HG03060 (cell line): Measurements from ENCODE around the gene ARL15.

Source experiments
- ATAC-seq: cut with Tn5 transposase; IDR thresholded peaks from one replicate; pipeline ENCODE4 v1.9.1; 2021; ENCODE audit warnings: low read depth, moderate number of reproducible peaks; ENCODE audit not compliant: unreplicated experiment

ARL15 gene

DNA sequence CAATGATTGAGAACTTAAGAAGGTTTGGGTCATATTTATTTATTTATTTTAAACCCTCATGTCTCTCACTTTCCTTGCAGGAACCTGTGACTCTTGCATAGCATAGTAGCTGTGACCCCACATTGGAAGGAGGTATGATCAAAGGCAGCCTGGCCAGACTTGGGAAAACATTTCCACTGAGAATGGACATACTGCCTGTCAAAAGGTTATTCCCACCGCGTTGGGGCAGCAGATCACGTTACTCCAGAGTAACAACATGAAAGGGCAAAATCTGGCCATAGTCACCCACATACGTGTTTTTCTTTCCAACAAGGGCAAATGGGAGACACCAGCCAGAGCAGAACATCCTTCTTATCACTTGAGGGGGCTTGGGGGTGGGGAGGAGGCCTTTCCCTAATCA, 95.7 kb downstream of the ARL15 start:
- ATAC-seq = no peak

DNA sequence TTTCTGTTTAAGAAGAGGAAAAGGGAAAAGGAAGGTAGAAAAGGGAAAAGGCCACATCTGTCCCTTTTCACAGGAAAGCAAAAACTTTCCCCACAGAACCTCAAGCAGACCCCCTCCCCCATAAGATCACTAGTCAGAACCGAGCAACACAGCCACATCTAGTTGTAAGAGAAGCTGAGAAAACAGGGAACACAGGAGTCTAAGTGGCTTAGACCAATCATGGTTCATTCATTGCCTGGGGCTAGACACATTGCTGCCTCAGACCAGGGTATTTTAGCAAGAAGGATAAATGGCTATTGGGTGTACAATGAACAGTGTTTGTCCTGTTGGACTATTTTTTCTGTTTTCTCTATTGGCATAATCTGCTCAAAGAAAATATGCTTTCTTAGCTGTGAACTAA, 98.0 kb downstream of the ARL15 start:
- no peak for ATAC-seq

DNA sequence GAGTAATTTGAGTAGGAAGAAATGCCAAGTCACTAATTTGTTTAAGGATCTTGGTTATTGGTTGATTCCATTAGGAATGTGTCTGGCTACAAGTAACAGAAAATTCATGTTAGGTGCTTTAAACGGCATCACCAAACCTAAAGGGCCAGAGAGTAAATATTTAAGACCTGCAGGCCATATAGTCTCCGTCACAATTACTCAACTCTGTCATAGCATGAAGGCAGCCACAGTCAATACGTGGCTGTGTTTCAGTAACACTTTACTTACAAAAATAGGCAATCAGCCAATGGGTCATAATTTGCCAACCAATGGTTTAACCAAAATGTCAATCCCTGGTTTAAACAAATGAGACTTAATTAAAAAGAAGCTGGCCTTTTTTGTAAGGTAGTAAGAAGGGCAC, 98.5 kb downstream of the ARL15 start:
- no peak for ATAC-seq

DNA sequence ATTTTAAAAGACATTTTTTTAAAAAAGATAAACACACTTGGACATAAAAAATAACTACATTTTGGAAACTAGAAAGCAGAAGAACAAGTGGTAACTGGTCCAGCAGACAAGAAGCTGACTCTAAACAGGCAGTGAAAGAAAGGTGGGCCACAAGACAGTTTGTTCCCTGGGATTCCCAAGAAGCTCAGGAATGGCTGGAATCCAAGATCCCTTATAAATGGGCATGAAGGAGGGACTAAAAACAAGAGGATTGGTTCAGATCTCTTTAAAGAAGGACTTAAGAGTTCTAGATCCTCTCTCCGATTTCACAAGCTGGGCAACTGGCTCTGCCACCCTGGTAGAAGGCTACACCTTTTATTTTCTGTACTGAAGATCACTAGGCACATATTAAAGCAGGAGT, 102.8 kb downstream of the ARL15 start:
- ATAC-seq = no peak

DNA sequence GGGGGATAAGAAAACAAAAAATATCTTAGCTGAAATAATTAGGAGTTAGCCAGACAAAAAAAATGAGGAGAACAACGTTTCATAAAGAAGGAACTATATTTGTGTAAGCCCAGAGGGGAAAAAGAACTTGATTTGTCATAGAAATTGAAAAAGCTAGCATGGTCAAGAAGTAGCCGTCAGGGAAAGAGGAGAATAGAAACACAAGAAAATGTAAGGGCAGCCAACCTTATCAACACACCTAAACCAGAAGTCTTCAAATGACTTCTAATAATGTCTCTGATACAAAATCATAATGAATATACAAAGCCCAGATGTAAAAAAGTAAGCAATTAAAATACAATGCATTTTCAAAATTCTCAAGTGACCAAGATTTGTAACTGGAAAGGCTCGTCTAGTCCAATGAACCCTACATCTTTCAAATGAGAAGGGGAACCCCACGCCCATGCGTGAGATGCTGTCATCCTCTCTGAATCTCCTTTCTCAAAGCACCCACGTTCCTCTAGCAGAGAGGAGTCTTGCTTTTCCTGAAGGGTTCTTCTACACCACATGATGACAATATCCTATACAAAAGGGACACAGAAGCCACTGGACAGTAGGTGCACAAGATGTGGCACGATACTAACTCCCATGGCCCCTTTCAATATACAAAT, 103.7 kb downstream of the ARL15 start:
- no peak for ATAC-seq

DNA sequence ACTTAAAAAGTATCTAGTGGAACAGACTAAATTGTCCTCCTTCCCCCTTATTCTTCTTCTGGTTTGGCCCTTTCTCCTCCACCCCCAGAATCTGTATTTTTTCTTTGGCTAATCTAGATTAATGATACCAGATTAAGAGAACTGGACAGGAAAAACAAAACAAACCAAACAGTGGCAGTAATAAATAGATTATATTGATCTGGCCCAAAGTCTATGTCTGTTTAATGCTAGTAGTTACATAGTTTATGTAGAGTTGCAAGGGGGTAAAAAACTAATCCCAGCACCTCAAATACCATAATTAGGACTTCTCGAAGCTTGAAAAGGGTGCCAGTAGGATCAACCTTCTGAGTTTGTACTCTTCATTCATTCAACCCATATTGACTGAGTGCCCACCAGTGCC, 104.5 kb downstream of the ARL15 start:
- ATAC-seq = no peak

DNA sequence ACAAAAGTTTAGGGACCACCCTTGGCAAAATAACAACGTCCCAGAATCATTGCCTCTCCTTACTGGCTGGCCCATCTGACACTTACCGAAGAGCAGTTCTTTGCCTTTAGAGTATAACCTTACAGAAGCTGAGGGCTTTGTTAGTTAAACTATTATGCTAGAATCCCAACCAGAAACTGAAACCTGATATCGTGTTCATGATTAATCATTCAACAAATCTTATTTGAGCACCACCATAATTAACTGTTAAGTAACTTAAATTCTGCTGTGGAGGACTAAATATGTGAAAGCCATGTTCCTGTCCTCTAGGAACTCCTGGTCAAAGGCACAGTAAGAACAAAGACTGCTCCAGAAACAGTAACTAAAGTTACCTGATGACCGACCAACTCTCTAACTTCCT, 104.9 kb downstream of the ARL15 start:
- no peak for ATAC-seq

DNA sequence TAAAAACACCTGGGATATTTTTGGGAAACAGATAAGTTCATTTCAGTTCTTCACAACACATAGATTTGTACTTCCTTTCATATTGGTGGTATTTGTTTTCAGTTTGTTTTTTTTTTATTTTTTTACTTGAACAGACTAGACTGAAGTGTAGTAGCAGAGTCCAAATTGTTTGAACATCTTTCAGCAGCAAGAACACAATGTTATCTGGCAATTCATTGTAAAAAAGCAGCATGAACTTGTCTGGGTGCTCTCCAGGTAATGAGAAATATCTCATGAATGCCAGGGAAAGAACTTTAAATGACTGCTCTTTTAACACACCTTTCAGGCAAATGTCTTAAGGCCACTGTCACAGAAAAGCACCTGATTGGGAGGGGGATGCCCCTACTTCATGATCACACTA, 113.4 kb downstream of the ARL15 start:
- no peak for ATAC-seq

DNA sequence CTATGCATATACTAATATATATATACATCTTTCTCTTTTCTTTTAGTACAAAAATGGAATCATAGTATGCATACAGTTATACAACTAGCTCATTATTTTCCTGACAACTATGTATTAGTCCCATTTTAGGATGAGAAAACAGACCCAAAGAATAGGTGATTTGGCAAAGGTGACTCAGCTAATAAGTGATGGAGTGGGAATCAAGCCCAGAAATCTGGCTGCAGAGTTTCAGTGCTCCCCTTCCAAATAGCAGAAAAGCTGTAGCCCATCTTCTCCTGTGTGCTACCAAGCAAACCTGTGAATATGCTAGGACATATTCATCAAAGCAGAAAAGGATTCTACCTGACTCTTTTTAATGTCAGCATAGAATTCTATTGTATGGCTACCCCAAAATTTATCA, 114.7 kb downstream of the ARL15 start:
- no peak for ATAC-seq

DNA sequence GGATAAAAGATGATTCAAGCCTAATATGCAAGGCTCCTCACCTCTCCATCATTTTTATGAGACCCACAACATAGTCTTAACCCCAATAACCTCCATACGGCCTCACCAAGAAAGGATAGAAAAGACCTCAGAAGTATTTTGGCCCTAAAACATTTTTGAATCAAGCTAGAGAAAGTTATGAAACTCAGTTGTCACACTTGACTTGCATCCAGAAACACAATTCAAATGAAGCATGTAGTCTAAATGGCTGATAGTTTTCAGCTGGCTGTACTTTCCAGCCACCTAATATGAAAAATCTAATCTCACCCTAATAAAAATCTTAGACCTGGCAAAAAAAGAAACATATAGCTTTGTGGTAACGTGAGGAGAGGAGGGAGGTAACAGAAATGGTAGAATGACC, 116.1 kb downstream of the ARL15 start:
- ATAC-seq = no peak

DNA sequence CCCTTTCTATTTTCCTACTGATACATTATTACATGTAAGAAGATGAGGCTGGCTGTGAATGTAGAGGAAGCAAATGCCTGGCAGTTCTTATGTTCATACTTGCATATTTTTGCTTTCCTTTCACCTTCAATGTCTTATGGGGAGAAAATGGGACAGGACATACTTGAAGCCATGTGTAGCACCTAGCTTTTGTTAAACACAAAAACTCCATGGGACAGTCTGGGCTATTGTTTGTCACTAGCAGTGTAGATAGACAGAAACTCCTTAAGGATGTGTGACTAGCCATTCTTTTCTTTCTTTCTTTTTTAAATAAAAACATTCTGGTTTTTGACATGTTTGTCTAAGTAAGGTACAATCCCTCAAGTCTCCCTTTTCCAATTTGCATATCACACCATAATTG, 122.7 kb downstream of the ARL15 start:
- ATAC-seq = no peak

DNA sequence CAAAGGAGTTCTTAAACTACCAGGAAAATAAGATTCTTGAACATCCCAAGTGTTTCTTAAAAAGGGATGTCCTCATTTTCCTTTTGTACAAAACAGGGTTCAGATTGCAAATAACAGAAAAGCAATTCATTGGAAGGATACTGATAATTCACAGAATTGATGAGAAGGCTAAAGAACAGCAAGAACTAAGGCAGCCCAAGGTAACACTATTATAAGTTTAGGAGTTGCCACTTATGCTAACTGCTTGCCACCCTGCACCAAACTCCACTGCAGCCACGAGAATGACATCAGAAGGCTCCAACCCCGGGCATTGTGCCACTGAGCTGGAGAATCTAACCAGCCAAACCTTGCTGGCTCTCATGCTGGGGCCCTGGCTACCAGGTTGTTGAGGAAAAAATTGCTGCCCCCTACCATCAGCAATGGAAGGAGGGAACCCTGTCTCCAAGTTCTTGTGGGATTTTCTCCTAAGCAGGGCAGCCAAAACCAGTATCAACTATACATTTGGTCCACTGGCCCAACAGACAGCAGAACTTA, 123.4 kb downstream of the ARL15 start:
- ATAC-seq = no peak

DNA sequence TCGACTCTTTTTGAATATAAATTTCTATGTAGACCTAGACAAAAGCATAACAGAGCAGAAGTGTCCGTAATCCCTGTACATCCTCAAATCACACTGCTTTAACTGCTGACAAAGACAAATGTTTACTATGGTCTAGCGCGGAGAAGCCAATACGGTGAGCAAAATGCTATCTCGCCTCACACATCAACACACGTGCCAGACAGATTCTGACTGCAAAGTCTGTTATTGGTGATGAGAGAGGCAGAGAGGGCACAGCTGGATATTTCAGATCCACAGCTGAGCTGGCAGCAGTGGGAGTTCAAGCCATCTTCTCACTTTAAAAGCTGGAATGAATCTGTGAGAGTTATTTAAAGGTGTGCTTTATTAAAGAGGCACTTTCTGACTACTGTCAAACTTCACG, 124.3 kb downstream of the ARL15 start:
- ATAC-seq = no peak

DNA sequence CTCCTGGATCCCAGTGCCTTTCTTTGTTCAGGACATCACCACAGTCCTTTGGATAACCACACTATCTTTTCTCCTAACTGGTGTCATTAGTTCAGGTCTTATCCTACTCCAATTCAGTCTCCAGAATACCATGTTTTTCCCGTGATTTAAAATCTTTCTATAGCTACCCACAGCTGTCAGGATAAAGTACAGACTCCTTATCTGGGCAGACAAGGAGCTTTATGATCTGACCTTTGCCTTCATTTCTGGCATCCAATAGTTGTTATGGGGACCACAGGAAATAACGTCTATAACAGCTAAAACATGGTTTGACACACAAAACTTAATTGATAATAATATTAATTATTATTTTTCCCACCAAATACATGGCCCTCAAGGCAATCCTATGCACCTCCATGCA, 125.6 kb downstream of the ARL15 start:
- ATAC-seq = no peak

DNA sequence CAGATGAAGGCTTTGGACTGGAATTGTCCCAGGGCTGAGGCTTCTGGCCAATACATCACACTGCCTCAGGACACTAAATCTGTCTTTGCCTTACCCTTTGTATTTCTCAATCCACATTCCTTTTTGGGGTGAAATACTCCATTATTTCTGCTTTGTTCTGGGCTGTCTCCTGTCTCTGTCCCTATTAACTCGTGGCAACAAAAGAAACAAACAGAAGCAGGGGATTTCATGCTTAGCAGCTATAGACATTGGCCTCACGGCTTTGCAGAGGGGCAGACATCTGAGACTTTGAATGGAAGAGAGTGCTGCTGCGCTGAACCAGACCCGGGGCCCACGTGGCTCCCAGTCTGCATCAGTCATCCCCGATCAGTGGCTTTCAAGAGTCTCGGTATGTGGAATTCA, 129.7 kb downstream of the ARL15 start:
- ATAC-seq = no peak

DNA sequence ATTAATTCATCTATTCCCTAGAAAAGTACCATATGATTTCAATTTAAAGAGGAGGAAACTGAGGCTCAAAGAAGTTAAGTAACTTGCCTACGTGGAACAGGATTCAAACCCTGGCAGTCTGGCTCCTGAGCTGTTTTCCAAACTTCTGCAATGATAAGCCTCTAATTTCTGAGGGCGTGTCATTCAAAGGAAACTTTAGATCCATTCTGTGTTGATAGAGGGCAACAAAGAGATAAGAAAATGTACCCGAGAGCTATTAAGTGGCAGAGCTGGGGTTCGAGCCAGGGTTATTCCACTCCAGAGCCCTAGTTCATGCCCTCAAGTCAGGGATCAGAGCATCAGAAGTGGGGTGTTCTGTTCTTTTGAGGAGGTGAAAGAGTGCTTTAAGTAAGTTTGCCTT, 131.4 kb downstream of the ARL15 start:
- ATAC-seq = no peak

DNA sequence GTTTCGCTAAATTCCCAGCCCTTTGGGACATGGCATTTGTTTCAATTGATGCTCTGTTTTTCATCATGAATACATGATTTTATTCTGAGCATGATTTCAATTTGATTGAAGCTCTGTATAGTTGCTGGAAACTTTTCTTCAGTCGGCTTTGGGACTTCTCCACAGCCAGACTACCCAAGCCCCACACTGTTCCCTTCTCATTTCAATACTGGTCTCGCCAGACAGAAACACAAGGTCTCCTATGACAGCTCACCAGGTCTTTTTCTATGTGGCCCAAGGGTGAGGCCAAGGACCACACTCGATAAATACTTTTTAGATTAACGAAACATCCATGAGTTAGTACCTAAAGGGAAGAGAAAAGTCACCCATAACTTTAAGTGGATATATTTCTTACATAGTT, 132.2 kb downstream of the ARL15 start:
- no peak for ATAC-seq

DNA sequence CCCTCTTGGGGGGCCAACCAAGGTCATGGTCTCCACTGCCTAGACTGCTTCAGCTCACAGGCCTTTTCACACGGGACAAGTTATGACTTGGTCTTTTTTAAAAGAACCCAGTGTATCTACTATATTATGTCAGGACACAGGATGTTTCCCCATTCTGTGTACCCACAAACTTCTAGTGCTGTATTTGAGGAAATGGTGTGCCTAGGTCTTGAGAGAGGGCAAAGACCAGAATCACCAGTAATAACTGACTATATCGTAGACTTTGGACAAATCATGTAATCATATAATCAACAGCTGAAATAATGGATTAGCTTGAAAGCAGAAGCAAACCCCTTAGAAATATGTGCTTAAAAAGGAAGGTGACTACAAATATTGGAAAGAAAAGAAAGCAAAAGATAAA, 133.3 kb downstream of the ARL15 start:
- ATAC-seq = no peak

DNA sequence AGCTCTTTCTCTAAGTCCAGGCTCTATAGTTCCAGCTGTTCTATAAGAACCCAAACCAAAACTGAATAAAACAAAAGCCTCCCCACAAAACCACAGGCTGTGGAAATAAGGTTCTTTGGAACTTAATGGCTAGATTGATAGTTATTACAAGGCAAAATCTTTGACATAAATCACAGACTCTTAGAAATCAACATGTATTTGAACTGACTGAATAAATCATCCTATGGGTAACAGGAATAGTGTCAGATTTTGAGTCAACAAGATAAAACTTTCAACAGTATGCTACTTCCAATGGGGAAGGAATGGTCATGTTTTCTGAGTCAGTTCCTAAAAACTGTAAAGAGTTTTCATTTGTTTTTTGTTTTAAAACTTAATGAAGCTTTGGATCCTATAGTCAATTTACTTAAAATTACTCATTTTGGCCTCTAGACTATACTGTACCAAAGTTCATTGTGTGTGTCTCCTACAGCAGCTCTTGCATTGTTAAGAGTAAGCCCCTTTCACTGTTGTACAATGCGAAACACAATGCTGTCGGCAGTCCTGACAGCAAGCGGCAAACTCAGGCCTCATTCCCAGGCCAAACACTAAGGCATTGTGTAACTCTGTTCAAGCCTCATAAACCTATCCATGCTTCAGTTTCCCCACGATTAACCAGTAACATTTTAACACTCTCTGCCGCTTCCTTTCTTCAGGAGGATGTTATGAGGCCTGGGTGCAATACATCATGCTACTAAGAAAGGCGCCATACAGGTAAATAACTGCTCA, 134.1 kb downstream of the ARL15 start:
- ATAC-seq = no peak

DNA sequence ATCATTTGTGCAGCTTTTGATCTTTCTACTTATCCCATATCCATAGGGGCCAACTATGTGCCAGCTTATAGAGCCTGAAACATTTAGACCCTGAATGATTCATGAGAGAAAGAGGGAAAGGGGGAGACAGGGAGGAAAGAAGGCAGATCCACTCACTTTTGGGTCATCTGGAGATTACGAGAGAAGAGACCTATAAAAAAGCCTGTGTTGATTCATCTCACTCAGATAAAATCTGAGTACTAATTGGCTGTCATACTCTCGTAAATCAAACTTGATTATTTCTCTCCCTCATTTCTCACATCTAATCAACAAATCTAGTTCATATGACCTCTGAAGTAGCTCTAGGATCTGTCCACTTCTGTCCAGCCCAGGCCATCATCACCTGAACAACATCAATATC, 137.1 kb downstream of the ARL15 start:
- ATAC-seq = no peak

DNA sequence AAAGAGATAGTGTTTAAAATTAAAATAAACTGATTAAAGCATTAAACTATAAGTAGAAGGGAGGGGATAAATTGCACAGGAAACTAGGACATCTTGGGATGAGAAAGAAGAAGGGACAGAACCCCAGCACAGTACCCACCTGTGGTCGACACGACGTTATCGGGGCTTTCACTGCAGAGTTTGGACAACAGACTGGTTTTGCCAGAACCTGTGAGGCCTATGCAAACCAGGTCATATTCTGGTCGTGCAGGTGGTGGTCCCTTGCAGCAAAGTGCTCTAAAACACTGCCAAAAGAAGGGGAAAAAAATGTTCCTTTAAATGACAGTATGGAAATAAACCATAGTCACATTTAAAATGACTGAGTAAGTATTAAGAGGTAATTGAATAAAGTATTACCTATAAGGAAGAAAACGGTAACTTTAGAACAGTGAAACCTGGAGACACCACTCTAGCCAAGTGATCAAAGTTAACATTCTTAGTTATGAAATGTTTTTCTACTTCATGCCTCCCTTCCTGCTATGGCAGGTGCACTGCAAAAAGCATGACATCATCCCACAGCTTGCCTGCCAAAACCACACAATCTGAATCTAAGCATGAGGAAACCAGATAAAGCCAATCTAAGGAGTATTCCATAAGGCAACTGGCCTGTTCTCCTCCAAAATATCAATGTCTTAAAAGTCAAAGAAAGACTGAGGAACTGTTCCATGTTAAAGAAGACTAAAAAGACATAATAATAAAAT, 138.6 kb downstream of the ARL15 start:
- ATAC-seq = peak; percentile 57

DNA sequence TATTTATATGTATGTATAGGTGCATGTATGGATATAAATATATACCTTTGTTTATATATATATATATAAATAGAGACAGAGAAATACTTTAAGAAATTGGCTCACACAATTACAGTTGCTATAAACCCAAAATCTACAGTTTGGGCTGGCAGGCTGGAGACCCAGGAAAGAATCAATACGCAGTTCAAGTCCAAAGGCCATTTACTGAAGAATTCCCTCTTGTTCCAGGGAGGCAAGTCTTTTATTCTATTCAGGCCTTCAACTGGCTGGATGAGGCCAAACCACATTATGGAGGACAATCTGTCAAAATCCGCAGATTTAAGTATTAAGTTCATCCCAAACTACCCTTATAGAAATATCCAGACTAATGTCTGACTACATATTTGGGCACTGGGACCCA, 144.7 kb downstream of the ARL15 start:
- no peak for ATAC-seq
